Measurements from ENCODE around the gene TGFA.

Gene TGFA

GRCh38 chr2:70554338-70554892 lies 789 bp upstream of the TGFA start (continued):
- no peak for TF ChIP-seq TRIM28 (IDR thresholded peaks at IDR 0.05; ENCODE audit: borderline replicate concordance, low read length)
- TF ChIP-seq ZNF423 (tag by site-specific recombination; IDR thresholded peaks at IDR 0.05), result no peak
- TF ChIP-seq AEBP2 (tag by site-specific recombination; IDR thresholded peaks at IDR 0.05; ENCODE audit: borderline replicate concordance), result no peak
- peak; percentile 51 for TF ChIP-seq ZBTB48 (tag by site-specific recombination; IDR thresholded peaks at IDR 0.05)

- 0 out of 2 replicates have a peak, but pooled peaks cover 9% of the 10 kb centered on the region for H3K4me1 ChIP-seq (ENCODE audit: control insufficient read depth, insufficient read depth, low read length)
- H3K9me3 ChIP-seq (ENCODE audit: control insufficient read depth, insufficient read depth, low read depth, low read length), result no peaks in the 10 kb centered on the region
- no peaks in the 10 kb centered on the region for H3K36me3 ChIP-seq (ENCODE audit: control insufficient read depth in 2 of 2, insufficient read depth in 1 of 2, low read length in 2 of 2)
- peak; percentile 77; the same call in 1 of the 2 replicates for TF ChIP-seq ZNF18 (tag by site-specific recombination; IDR thresholded peaks at IDR 0.05)
- no peak for TF ChIP-seq ZNF121 (tag by site-specific recombination; IDR thresholded peaks at IDR 0.05)
- TF ChIP-seq ZNF335 (tag by site-specific recombination; conservative IDR thresholded peaks at IDR 0.05), result peak; percentile 83
- peak; percentile 83 for TF ChIP-seq ZBTB17 (tag by site-specific recombination; IDR thresholded peaks at IDR 0.05)
- CTCF ChIA-PET, result interaction anchor here (1.2 to 2.5 kb wide), 3 partner anchors 65 to 249 kb away, joined by 3 to 10 read pairs (median 6); no protein-coding TSS in a partner anchor
- POLR2A ChIA-PET, result interaction anchor here (0.6 to 1.0 kb wide), 2 partner anchors 12 to 807 kb away, joined by 3 read pairs; no protein-coding TSS in a partner anchor
- H3K27ac ChIP-seq (ENCODE audit: extremely low read depth, low read depth, low read length), result peak overlapping the region; percentile 22; the same call in 1 of the 2 replicates
- peak overlapping the region; percentile 55 for H3K4me3 ChIP-seq (ENCODE audit: low read depth, low read length)
Measured at GRCh38 chr2:70553334-70553583, 367 bp downstream of the TGFA start.

- no peaks in the 10 kb centered on the region for H3K36me3 ChIP-seq (ENCODE audit: control insufficient read depth in 2 of 2, insufficient read depth in 1 of 2, low read length in 2 of 2)
- POLR2A ChIA-PET, result interaction anchor here (1.0 kb wide), 1 partner anchor 13 kb away, joined by 3 read pairs; no protein-coding TSS in a partner anchor
- peak overlapping the region; percentile 22; the same call in 1 of the 2 replicates for H3K27ac ChIP-seq (ENCODE audit: extremely low read depth, low read depth, low read length)
- CTCF ChIA-PET, result interaction anchor here (1.1 to 2.5 kb wide), 4 partner anchors 65 to 248 kb away, joined by 3 to 10 read pairs (median 4); no protein-coding TSS in a partner anchor
- peak overlapping the region; percentile 55 for H3K4me3 ChIP-seq (ENCODE audit: low read depth, low read length)
- H3K4me1 ChIP-seq (ENCODE audit: control insufficient read depth, insufficient read depth, low read length), result 0 out of 2 replicates have a peak, but pooled peaks cover 9% of the 10 kb centered on the region
- no peaks in the 10 kb centered on the region for H3K9me3 ChIP-seq (ENCODE audit: control insufficient read depth, insufficient read depth, low read depth, low read length)
- TF ChIP-seq ZNF391 (tag by site-specific recombination; IDR thresholded peaks at IDR 0.05; ENCODE audit: borderline replicate concordance, low read depth) (no peak), ZBTB20 (tag by site-specific recombination; IDR thresholded peaks at IDR 0.05) (peak; percentile 15), PRDM10 (tag by site-specific recombination; IDR thresholded peaks at IDR 0.05) (no peak), ZNF571 (tag by site-specific recombination; IDR thresholded peaks at IDR 0.05) (no peak), ZBTB44 (tag by site-specific recombination; IDR thresholded peaks at IDR 0.05) (no peak), ZNF777 (tag by site-specific recombination; IDR thresholded peaks at IDR 0.05; ENCODE audit: borderline replicate concordance) (0 out of 2 replicates have a peak, but pooled peaks have one; percentile 36), ZNF596 (tag by site-specific recombination; IDR thresholded peaks at IDR 0.05) (no peak), YY1 (tag by site-specific recombination; IDR thresholded peaks at IDR 0.05) (no peak), ZNF521 (tag by site-specific recombination; IDR thresholded peaks at IDR 0.05) (no peak), MZF1 (tag by site-specific recombination; IDR thresholded peaks at IDR 0.05; ENCODE audit: borderline replicate concordance) (peak; percentile 54; the same call in 1 of the 2 replicates), ZBTB10 (tag by site-specific recombination; IDR thresholded peaks at IDR 0.05) (0 out of 2 replicates have a peak, but pooled peaks have one; percentile 5), KLF16 (tag by site-specific recombination; IDR thresholded peaks at IDR 0.05) (no peak)
Measured at GRCh38 chr2:70552501-70553333, 909 bp downstream of the TGFA start.

All from HEK293 (cell line).